Measurements from ENCODE around the gene MFGE8. TPM values are rescaled to one million over a fixed set of nuclear protein-coding genes. Genes with fewer than 3 reads are reported as not detected.

MFGE8 gene
- polyA plus RNA-seq, 2 of the 4 experiments (the other 2 are of a cell fraction): 206 to 403 TPM

GRCh38 chr15:88876573-88876972, 36.6 kb downstream of the MFGE8 start:
- H3K4me1 ChIP-seq: no peaks in the 10 kb centered on the region
- WGBS (ENCODE audit: missing lambda C conversion rate): 75% methylated on average over 9 of the region's 10 CpGs
- ATAC-seq: no peak
- DNase-seq (ENCODE audit: low read depth in 1 of 2, low spot score in 1 of 2): no peak
- no peak for FAIRE-seq
- H3K4me3 ChIP-seq: no peak overlapping the region
- CTCF ChIA-PET: interaction anchor here (0.5 to 10.7 kb wide), 4 partner anchors 9 to 219 kb away, joined by 3 to 212 read pairs (median 3); partner anchors contain the start of gene HAPLN3
- no peak overlapping the region for H3K4me2 ChIP-seq
- TF ChIP-seq, protein P1, sequence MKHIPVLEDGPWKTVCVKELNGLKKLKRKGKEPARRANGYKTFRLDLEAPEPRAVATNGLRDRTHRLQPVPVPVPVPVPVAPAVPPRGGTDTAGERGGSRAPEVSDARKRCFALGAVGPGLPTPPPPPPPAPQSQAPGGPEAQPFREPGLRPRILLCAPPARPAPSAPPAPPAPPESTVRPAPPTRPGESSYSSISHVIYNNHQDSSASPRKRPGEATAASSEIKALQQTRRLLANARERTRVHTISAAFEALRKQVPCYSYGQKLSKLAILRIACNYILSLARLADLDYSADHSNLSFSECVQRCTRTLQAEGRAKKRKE (CRISPR knock-in tag; IDR thresholded peaks at IDR 0.05; ENCODE audit: low read depth): no peak
- TF ChIP-seq FOSB (CRISPR knock-in tag; IDR thresholded peaks at IDR 0.05) (no peak), HDAC2 (IDR thresholded peaks at IDR 0.05) (no peak), MAFK (IDR thresholded peaks at IDR 0.05; ENCODE audit: partially characterized antibody) (no peak), EP300 (IDR thresholded peaks at IDR 0.05) (no peak), BHLHE40 (IDR thresholded peaks at IDR 0.05; ENCODE audit: low read depth, low read length) (no peak), HOXB5 (CRISPR knock-in tag; IDR thresholded peaks at IDR 0.05) (no peak), ZFP36 (IDR thresholded peaks at IDR 0.05; ENCODE audit: borderline replicate concordance, partially characterized antibody) (no peak), RCOR1 (IDR thresholded peaks at IDR 0.05; ENCODE audit: low read depth, low read length) (no peak), CHD4 (IDR thresholded peaks at IDR 0.05; ENCODE audit: borderline replicate concordance) (no peak), ZSCAN20 (CRISPR knock-in tag; IDR thresholded peaks at IDR 0.05) (no peak), KDM1A (IDR thresholded peaks at IDR 0.05; ENCODE audit: low read depth) (no peak)
- TF ChIP-seq, protein P2, sequence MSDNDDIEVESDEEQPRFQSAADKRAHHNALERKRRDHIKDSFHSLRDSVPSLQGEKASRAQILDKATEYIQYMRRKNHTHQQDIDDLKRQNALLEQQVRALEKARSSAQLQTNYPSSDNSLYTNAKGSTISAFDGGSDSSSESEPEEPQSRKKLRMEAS (IDR thresholded peaks at IDR 0.05): no peak
- TF ChIP-seq, protein P3, sequence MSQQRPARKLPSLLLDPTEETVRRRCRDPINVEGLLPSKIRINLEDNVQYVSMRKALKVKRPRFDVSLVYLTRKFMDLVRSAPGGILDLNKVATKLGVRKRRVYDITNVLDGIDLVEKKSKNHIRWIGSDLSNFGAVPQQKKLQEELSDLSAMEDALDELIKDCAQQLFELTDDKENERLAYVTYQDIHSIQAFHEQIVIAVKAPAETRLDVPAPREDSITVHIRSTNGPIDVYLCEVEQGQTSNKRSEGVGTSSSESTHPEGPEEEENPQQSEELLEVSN (IDR thresholded peaks at IDR 0.05; ENCODE audit: borderline replicate concordance, low read depth): no peak
- no peak overlapping the region for H3K27ac ChIP-seq
- POLR2A ChIA-PET: no interaction called here
- H3K9me3 ChIP-seq: no peaks in the 10 kb centered on the region

DNA sequence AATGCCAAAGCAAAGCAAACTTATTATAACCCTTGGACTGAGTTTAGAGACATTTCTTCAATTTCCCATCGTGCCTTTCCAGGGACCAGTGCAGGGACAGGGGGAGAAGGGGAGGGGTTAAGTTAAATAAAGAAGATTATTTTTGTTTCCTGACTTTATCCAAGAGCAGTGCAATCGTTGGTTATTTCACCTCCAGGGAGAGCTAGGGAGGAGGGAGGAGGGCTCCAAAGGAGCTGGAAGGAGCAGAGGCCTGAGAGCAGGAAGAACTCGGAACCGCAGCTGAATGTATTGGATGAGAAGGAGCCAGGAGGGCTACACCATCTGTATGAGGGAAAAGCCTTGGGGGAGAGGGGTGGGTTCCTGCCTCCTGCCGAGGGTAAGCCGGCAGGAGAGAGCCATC, 38.5 kb downstream of the MFGE8 start:
- ATAC-seq (no peak), DNase-seq (ENCODE audit: low read depth in 1 of 2, low spot score in 1 of 2) (no peak), FAIRE-seq (no peak)
- Histone ChIP-seq H3K9me3 (no peaks in the 10 kb centered on the region), H3K4me3 (no peak overlapping the region), H3K4me1 (no peaks in the 10 kb centered on the region), H3K4me2 (no peak overlapping the region), H3K27ac (no peak overlapping the region)
- CTCF ChIA-PET: interaction anchor here (0.6 to 10.7 kb wide), 2 partner anchors 21 to 128 kb away, joined by 3 to 212 read pairs; partner anchors contain the start of gene HAPLN3
- no peak for TF ChIP-seq MAZ (IDR thresholded peaks at IDR 0.05; ENCODE audit: borderline replicate concordance, low read depth, low read length)
- TF ChIP-seq JUN (IDR thresholded peaks at IDR 0.05): no peak
- no peak for TF ChIP-seq GATA3 (IDR thresholded peaks at IDR 0.05; ENCODE audit: borderline replicate concordance)
- no peak for TF ChIP-seq ESRRA (IDR thresholded peaks at IDR 0.05; ENCODE audit: borderline replicate concordance, low read length)
- no peak for TF ChIP-seq RCOR1 (IDR thresholded peaks at IDR 0.05; ENCODE audit: low read depth, low read length)
- no peak for TF ChIP-seq EHF (CRISPR knock-in tag; IDR thresholded peaks at IDR 0.05)
- no peak for TF ChIP-seq SREBF2 (IDR thresholded peaks at IDR 0.05)
- no peak for TF ChIP-seq HOXB5 (CRISPR knock-in tag; IDR thresholded peaks at IDR 0.05)
- TF ChIP-seq HEYL (CRISPR knock-in tag; IDR thresholded peaks at IDR 0.05): no peak
- TF ChIP-seq, protein P4, sequence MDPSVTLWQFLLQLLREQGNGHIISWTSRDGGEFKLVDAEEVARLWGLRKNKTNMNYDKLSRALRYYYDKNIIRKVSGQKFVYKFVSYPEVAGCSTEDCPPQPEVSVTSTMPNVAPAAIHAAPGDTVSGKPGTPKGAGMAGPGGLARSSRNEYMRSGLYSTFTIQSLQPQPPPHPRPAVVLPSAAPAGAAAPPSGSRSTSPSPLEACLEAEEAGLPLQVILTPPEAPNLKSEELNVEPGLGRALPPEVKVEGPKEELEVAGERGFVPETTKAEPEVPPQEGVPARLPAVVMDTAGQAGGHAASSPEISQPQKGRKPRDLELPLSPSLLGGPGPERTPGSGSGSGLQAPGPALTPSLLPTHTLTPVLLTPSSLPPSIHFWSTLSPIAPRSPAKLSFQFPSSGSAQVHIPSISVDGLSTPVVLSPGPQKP (IDR thresholded peaks at IDR 0.05; ENCODE audit: low read depth, low read length): no peak
- no peak for TF ChIP-seq RFX5 (IDR thresholded peaks at IDR 0.05)
- no peak for TF ChIP-seq ZSCAN20 (CRISPR knock-in tag; IDR thresholded peaks at IDR 0.05)
- TF ChIP-seq HOXB13 (CRISPR knock-in tag; IDR thresholded peaks at IDR 0.05; ENCODE audit: low read depth): no peak
- TF ChIP-seq, protein P5, sequence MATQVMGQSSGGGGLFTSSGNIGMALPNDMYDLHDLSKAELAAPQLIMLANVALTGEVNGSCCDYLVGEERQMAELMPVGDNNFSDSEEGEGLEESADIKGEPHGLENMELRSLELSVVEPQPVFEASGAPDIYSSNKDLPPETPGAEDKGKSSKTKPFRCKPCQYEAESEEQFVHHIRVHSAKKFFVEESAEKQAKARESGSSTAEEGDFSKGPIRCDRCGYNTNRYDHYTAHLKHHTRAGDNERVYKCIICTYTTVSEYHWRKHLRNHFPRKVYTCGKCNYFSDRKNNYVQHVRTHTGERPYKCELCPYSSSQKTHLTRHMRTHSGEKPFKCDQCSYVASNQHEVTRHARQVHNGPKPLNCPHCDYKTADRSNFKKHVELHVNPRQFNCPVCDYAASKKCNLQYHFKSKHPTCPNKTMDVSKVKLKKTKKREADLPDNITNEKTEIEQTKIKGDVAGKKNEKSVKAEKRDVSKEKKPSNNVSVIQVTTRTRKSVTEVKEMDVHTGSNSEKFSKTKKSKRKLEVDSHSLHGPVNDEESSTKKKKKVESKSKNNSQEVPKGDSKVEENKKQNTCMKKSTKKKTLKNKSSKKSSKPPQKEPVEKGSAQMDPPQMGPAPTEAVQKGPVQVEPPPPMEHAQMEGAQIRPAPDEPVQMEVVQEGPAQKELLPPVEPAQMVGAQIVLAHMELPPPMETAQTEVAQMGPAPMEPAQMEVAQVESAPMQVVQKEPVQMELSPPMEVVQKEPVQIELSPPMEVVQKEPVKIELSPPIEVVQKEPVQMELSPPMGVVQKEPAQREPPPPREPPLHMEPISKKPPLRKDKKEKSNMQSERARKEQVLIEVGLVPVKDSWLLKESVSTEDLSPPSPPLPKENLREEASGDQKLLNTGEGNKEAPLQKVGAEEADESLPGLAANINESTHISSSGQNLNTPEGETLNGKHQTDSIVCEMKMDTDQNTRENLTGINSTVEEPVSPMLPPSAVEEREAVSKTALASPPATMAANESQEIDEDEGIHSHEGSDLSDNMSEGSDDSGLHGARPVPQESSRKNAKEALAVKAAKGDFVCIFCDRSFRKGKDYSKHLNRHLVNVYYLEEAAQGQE (IDR thresholded peaks at IDR 0.05): no peak
- TF ChIP-seq JUNB (IDR thresholded peaks at IDR 0.05): no peak
- 60% methylated on average over 6 of the region's 6 CpGs for WGBS (ENCODE audit: missing lambda C conversion rate)
- POLR2A ChIA-PET: no interaction called here

All from A549 (cell line).